Measurements from ENCODE around the gene CSTF3. TPM values are rescaled to one million over a fixed set of nuclear protein-coding genes. Genes with fewer than 3 reads are reported as not detected.
"Not testable (repeated sequence)": the region's sequence is repeated elsewhere in the genome, so short reads cannot be mapped to it uniquely, and the experiment has no call there.

CSTF3 gene
- total RNA-seq, 1 experiment from 2014 or later = 25.0 TPM

- DNase-seq (ENCODE audit: low spot score) = no peak
Observed at GRCh38 chr11:33160587-33160986, 693 bp downstream of the CSTF3 start.

DNA sequence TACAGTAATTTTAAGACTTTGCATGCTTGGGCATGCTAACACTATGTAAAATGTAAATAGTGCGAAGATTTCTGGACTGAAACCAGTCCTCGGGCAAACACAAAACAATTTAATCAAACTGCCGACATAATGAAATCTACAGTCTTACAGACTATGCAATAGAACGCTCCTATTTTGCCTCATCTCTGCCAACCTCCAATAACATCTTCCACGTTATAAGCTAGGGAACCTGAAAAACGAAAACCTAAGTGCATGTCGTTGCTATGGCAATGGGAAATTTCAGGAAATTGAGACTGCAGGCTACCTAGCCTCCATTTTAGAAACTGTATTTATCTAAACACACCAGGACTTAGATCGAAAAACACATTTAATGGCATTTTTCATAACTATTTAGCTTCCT lies 1.1 kb downstream of the CSTF3 start:
- peak; percentile 23 for DNase-seq (ENCODE audit: low spot score)

- DNase-seq (ENCODE audit: low spot score) = not testable (repeated sequence)
Observed at GRCh38 chr11:33159378-33159867, 1.9 kb downstream of the CSTF3 start.

- DNase-seq (ENCODE audit: low spot score) = no peak
Observed at GRCh38 chr11:33158596-33159275, 2.5 kb downstream of the CSTF3 start.

GRCh38 chr11:33157103-33158027 lies 3.9 kb downstream of the CSTF3 start:
- DNase-seq (ENCODE audit: low spot score) = no peak

DNA sequence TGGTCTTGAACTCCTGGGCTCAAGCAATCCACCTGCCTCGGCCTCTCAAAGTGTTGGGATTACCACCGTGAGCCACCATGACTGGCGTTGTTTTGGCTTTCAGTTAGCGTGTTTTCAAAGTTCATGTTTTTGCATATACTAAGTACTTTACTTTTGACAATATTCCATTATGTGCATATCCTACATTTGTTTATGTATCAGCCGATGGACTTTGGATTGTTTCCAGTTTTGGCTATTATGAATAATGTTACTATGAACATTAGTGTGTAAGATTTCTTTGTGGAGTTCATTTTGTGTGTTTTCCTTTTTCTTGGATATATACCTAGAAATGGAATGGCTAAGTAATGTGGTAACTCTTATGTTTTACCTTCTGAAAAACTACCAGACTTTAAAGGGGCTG lies 9.9 kb downstream of the CSTF3 start:
- no peak for DNase-seq (ENCODE audit: low spot score)

- DNase-seq (ENCODE audit: low spot score) = no peak
Observed at GRCh38 chr11:33147559-33147958, 13.7 kb downstream of the CSTF3 start.

GRCh38 chr11:33135768-33136443 lies 25.4 kb downstream of the CSTF3 start:
- no peak for DNase-seq (ENCODE audit: low spot score)

- no peak for DNase-seq (ENCODE audit: low spot score)
Observed at GRCh38 chr11:33135216-33135615, 26.1 kb downstream of the CSTF3 start.

DNA sequence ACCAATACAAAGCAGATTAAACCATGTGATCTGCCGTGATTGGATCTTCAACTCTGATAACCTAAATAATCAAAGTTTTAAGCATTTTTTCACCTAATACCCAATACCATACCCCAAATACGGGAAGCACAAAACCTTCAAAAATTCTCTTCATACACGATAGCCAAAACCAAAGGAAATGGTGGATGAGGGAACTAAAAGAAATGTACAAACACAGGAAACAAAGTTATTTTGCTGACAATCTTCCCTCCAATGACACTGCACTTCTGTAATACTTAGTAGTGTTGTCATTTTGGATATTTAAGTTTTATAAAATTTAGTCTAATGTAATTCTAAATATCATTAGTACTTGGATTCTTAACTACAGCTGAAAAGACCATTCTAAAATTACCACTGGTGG lies 27.0 kb downstream of the CSTF3 start:
- no peak for DNase-seq (ENCODE audit: low spot score)

DNA sequence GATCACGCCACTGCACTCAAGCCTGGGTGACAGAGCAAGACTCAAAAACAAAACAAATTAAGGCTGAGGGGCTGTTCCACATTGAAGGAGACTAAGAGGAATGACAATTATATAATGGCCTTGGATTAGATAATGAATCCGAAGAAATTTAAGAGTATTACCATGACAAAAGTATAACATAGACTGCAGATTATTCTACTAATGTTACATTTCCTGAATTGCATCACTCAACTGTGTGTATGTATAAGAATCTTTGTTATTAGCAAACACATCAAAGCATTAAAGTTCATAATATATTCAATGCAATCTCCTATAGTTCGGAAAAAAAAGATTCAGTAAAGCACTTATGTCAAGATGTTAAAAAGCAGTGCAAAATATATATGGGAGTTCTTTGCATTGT lies 27.5 kb downstream of the CSTF3 start:
- DNase-seq (ENCODE audit: low spot score) = no peak

DNA sequence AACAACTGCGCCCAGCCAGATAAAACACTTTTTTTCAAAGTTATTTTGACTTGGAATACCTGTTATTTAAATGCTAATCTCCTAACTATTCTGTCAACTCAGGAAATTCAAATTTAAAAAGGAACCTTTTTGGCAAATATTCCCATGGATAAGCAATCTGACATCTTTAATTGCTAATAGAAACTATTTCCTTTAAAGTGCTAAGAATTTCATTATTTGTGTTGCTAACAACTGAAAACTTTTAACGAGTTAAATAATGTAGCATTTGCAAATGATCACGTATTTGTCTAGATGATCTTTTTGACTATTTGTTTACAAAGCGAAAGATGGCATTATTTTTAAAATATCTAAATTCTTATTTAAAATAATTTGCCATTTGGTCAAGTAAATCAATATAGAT lies 28.8 kb downstream of the CSTF3 start:
- DNase-seq (ENCODE audit: low spot score) = no peak

- no peak for DNase-seq (ENCODE audit: low spot score)
Observed at GRCh38 chr11:33128739-33129138, 32.5 kb downstream of the CSTF3 start.

GRCh38 chr11:33125611-33126010 lies 35.7 kb downstream of the CSTF3 start:
- no peak for DNase-seq (ENCODE audit: low spot score)

GRCh38 chr11:33125025-33125424 lies 36.3 kb downstream of the CSTF3 start:
- DNase-seq (ENCODE audit: low spot score) = no peak

DNA sequence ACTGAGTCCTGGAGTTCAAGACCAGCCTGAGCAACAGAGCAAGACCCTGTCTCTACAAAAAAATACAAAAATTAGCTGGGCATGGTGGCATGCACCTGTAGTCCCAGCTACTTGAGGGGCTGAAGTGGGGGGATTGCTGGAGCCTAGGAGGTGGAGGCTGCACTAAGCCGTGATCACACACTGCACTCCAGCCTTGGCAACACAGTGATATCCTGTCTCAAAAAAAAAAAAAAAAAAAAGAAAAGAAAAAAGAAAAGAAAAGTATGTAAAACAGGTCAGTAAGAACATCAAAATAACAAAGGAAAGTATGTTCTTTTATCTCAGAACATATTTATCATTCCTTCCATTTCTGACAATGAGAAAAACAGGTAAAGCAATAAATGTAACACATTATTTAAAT lies 38.6 kb downstream of the CSTF3 start:
- DNase-seq (ENCODE audit: low spot score) = not testable (repeated sequence)

DNA sequence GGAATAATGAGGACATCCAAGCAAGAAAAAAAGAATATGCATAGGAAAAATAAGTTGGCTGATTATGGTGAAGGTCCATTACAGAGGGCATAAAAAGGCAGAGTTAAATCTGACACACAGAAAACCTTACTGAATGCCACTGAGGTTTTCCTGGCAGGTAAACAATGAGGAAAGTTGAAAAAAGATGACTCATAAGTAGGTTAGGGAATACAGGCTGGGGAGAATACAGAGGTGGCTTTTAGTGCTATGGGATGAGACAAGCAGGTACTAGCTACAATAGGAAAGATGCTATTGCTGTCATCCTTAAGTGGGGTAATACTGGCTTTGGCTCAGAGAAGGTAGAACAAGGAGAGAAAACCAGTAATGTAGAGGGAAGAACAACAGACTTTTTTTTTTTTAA lies 44.7 kb downstream of the CSTF3 start:
- DNase-seq (ENCODE audit: low spot score) = peak; percentile 9

- no peak for DNase-seq (ENCODE audit: low spot score)
Observed at GRCh38 chr11:33110083-33110482, 51.2 kb downstream of the CSTF3 start.

- no peak for DNase-seq (ENCODE audit: low spot score)
Observed at GRCh38 chr11:33109294-33109895, 51.9 kb downstream of the CSTF3 start.

- DNase-seq (ENCODE audit: low spot score) = no peak
Observed at GRCh38 chr11:33103836-33104235, 57.4 kb downstream of the CSTF3 start.

- no peak for DNase-seq (ENCODE audit: low spot score)
Observed at GRCh38 chr11:33094157-33094556, 67.1 kb downstream of the CSTF3 start.

DNA sequence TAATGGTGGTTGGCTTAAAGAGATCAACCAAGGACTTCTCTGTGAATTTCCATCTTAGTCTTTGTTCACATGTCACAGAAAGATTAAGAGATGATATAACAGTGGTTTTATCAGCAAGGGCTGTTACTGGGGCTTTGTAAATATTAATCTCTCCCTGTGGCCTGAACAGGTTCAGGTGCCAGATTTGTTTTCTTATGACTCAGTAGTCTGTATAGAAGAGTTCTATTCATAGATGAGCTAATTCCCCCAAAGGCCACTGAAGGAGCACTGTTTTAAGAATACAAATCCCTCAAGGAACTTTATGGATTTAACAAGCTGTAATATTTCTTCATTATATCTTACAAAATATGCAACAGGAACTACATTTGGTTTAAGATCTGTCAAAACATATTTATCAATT lies 71.5 kb downstream of the CSTF3 start:
- peak; percentile 26 for DNase-seq (ENCODE audit: low spot score)

Measured in A172 (cell line).